WTC11 (cell line): ENCODE measurements around the gene CTIF. TPM values are rescaled to one million over a fixed set of nuclear protein-coding genes. Genes with fewer than 3 reads are reported as not detected.
A peak's percentile ranks its signal among the peaks of the same experiment; 100 is the strongest.

Experiments
- ARID4B ChIP-seq: sonication (generic); formaldehyde crosslinking; IDR thresholded peaks from 2 replicates; pipeline ENCODE4 v1.8.0; 2023; ENCODE audit warnings: missing genetic modification reagents, mild to moderate bottlenecking, borderline replicate concordance
- CREB1 ChIP-seq: sonication (generic); formaldehyde crosslinking; IDR thresholded peaks from 2 replicates; pipeline ENCODE4 v1.8.0; 2023; ENCODE audit warnings: mild to moderate bottlenecking, missing genetic modification reagents
- CTCF ChIP-seq: fragments of 200-600 bp; IDR thresholded peaks from 2 replicates; pipeline ENCODE4 v1.8.0; 2022; ENCODE audit warnings: antibody characterized with exemption
- EMX1 ChIP-seq: fragments of 250-450 bp; sonication (Bioruptor Pico); IDR thresholded peaks from 2 replicates; pipeline ENCODE4 v1.8.0; 2021; ENCODE audit warnings: mild to moderate bottlenecking
- ETV6 ChIP-seq: sonication (generic); formaldehyde crosslinking; IDR thresholded peaks from 2 replicates; pipeline ENCODE4 v1.8.1; 2022; ENCODE audit warnings: mild to moderate bottlenecking, missing genetic modification reagents
- GABPB1 ChIP-seq: sonication (generic); formaldehyde crosslinking; IDR thresholded peaks from 2 replicates; pipeline ENCODE4 v1.8.1; 2023; ENCODE audit warnings: mild to moderate bottlenecking, missing genetic modification reagents
- KAT7 ChIP-seq: sonication (generic); formaldehyde crosslinking; IDR thresholded peaks from 2 replicates; pipeline ENCODE4 v1.8.1; 2023; ENCODE audit warnings: missing genetic modification reagents, mild to moderate bottlenecking, borderline replicate concordance
- MAX ChIP-seq: sonication (generic); formaldehyde crosslinking; IDR thresholded peaks from 2 replicates; pipeline ENCODE4 v1.8.0; 2022; ENCODE audit warnings: mild to moderate bottlenecking, missing genetic modification reagents
- NFE2L1 ChIP-seq: sonication (generic); formaldehyde crosslinking; IDR thresholded peaks from 2 replicates; pipeline ENCODE4 v1.8.1; 2023; ENCODE audit warnings: missing genetic modification reagents
- NFYB ChIP-seq: sonication (generic); formaldehyde crosslinking; conservative IDR thresholded peaks from 2 replicates; pipeline ENCODE4 v1.8.0; 2022; ENCODE audit warnings: low read depth, missing genetic modification reagents
- SMAD3 ChIP-seq: sonication (generic); formaldehyde crosslinking; IDR thresholded peaks from 2 replicates; pipeline ENCODE4 v1.8.0; 2022; ENCODE audit warnings: missing genetic modification reagents, mild to moderate bottlenecking, borderline replicate concordance
- SMAD4 ChIP-seq: sonication (generic); formaldehyde crosslinking; IDR thresholded peaks from 2 replicates; pipeline ENCODE4 v1.8.0; 2022; ENCODE audit warnings: mild to moderate bottlenecking, missing genetic modification reagents
- SP1 ChIP-seq: sonication (generic); formaldehyde crosslinking; conservative IDR thresholded peaks from 2 replicates; pipeline ENCODE4 v1.8.1; 2022; ENCODE audit warnings: missing genetic modification reagents
- TCF7 ChIP-seq: sonication (generic); formaldehyde crosslinking; IDR thresholded peaks from 2 replicates; pipeline ENCODE4 v1.8.0; 2022; ENCODE audit warnings: mild to moderate bottlenecking, low read depth, missing genetic modification reagents, moderate library complexity
- TEAD4 ChIP-seq: sonication (generic); formaldehyde crosslinking; IDR thresholded peaks from 2 replicates; pipeline ENCODE4 v1.8.0; 2022; ENCODE audit warnings: mild to moderate bottlenecking, missing genetic modification reagents
- ZBTB21 ChIP-seq: sonication (generic); formaldehyde crosslinking; IDR thresholded peaks from 2 replicates; pipeline ENCODE4 v1.8.1; 2023; ENCODE audit warnings: mild to moderate bottlenecking, missing genetic modification reagents, borderline replicate concordance
- ZBTB43 ChIP-seq: sonication (generic); formaldehyde crosslinking; IDR thresholded peaks from 2 replicates; pipeline ENCODE4 v1.8.1; 2023; ENCODE audit warnings: mild to moderate bottlenecking, missing genetic modification reagents
- ZNF121 ChIP-seq: sonication (generic); formaldehyde crosslinking; IDR thresholded peaks from 2 replicates; pipeline ENCODE4 v1.8.0; 2023; ENCODE audit warnings: missing genetic modification reagents
- ZNF138 ChIP-seq: sonication (generic); formaldehyde crosslinking; conservative IDR thresholded peaks from 2 replicates; pipeline ENCODE4 v1.8.1; 2022; ENCODE audit warnings: mild to moderate bottlenecking, moderate library complexity, missing genetic modification reagents
- ZNF232 ChIP-seq: sonication (generic); formaldehyde crosslinking; IDR thresholded peaks from 2 replicates; pipeline ENCODE4 v1.8.0; 2022; ENCODE audit warnings: mild to moderate bottlenecking, missing genetic modification reagents
- ZNF263 ChIP-seq: sonication (generic); formaldehyde crosslinking; IDR thresholded peaks from 2 replicates; pipeline ENCODE4 v1.8.1; 2022; ENCODE audit warnings: low read depth, mild to moderate bottlenecking, moderate library complexity, missing genetic modification reagents
- ZNF423 ChIP-seq: fragments of 250-450 bp; sonication (Bioruptor Pico); IDR thresholded peaks from 2 replicates; pipeline ENCODE4 v2.1.2; 2022; ENCODE audit warnings: mild to moderate bottlenecking, moderate library complexity
- ZNF425 ChIP-seq: fragments of 250-450 bp; sonication (Bioruptor Pico); conservative IDR thresholded peaks from 2 replicates; pipeline ENCODE4 v1.9.0; 2021; ENCODE audit warnings: mild to moderate bottlenecking
- ZNF512 ChIP-seq: sonication (generic); formaldehyde crosslinking; IDR thresholded peaks from 2 replicates; pipeline ENCODE4 v1.8.1; 2022; ENCODE audit warnings: missing genetic modification reagents, borderline replicate concordance
- ZNF671 ChIP-seq: fragments of 250-450 bp; sonication (Bioruptor Pico); IDR thresholded peaks from 2 replicates; pipeline ENCODE4 v1.8.0; 2021; ENCODE audit warnings: mild to moderate bottlenecking
- total RNA-seq: library from RNA; stranded (reverse); gene quantifications from 3 replicates; pipeline ENCODE4 v1.2.3, GENCODE V29; 2021
- TF ChIP-seq, protein P1 (sequence below): fragments of 250-450 bp; sonication (Bioruptor Pico); IDR thresholded peaks from 2 replicates; pipeline ENCODE4 v1.9.0; 2021; ENCODE audit warnings: mild to moderate bottlenecking, borderline replicate concordance

Gene CTIF
- total RNA-seq, 1 experiment from 2014 or later: 28.5 TPM

- TF ChIP-seq, protein P1, sequence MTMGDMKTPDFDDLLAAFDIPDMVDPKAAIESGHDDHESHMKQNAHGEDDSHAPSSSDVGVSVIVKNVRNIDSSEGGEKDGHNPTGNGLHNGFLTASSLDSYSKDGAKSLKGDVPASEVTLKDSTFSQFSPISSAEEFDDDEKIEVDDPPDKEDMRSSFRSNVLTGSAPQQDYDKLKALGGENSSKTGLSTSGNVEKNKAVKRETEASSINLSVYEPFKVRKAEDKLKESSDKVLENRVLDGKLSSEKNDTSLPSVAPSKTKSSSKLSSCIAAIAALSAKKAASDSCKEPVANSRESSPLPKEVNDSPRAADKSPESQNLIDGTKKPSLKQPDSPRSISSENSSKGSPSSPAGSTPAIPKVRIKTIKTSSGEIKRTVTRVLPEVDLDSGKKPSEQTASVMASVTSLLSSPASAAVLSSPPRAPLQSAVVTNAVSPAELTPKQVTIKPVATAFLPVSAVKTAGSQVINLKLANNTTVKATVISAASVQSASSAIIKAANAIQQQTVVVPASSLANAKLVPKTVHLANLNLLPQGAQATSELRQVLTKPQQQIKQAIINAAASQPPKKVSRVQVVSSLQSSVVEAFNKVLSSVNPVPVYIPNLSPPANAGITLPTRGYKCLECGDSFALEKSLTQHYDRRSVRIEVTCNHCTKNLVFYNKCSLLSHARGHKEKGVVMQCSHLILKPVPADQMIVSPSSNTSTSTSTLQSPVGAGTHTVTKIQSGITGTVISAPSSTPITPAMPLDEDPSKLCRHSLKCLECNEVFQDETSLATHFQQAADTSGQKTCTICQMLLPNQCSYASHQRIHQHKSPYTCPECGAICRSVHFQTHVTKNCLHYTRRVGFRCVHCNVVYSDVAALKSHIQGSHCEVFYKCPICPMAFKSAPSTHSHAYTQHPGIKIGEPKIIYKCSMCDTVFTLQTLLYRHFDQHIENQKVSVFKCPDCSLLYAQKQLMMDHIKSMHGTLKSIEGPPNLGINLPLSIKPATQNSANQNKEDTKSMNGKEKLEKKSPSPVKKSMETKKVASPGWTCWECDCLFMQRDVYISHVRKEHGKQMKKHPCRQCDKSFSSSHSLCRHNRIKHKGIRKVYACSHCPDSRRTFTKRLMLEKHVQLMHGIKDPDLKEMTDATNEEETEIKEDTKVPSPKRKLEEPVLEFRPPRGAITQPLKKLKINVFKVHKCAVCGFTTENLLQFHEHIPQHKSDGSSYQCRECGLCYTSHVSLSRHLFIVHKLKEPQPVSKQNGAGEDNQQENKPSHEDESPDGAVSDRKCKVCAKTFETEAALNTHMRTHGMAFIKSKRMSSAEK (CRISPR knock-in tag): no peak
- TF ChIP-seq CREB1 (CRISPR knock-in tag): no peak
- TF ChIP-seq ZNF263: no peak
- TF ChIP-seq KAT7 (CRISPR knock-in tag): no peak
- no peak for TF ChIP-seq ZNF425
- TF ChIP-seq ZBTB43: no peak
- TF ChIP-seq ZNF232 (CRISPR knock-in tag): no peak
- no peak for TF ChIP-seq ZBTB21
- no peak for TF ChIP-seq ZNF512
- peak; percentile 48; the same call in 1 of the 2 replicates for TF ChIP-seq ETV6 (CRISPR knock-in tag)
- no peak for TF ChIP-seq ZNF671 (CRISPR knock-in tag)
- no peak for TF ChIP-seq ZNF121 (CRISPR knock-in tag)
- peak; percentile 94 for TF ChIP-seq NFE2L1 (CRISPR knock-in tag)
- TF ChIP-seq EMX1 (CRISPR knock-in tag): no peak
- no peak for TF ChIP-seq TEAD4 (CRISPR knock-in tag)
- TF ChIP-seq MAX (CRISPR knock-in tag): no peak
- TF ChIP-seq SP1 (CRISPR knock-in tag): 0 out of 2 replicates have a peak, but pooled peaks have one; percentile 19
- no peak for TF ChIP-seq NFYB (CRISPR knock-in tag)
- TF ChIP-seq ARID4B (CRISPR knock-in tag): no peak
- TF ChIP-seq SMAD3: no peak
- no peak for TF ChIP-seq GABPB1 (CRISPR knock-in tag)
- no peak for TF ChIP-seq CTCF
- TF ChIP-seq ZNF423 (CRISPR knock-in tag): peak; percentile 76
- TF ChIP-seq SMAD4 (CRISPR knock-in tag): no peak
- TF ChIP-seq ZNF138: no peak
- no peak for TF ChIP-seq TCF7 (CRISPR knock-in tag)
Measured at GRCh38 chr18:48543228-48543627, 4.4 kb downstream of the CTIF start (continued).
